Activated CD4-positive, alpha-beta T cell treated with anti-CD3 and anti-CD28 coated beads for 1 hour (primary cell): Measurements from ENCODE around the gene LPAR3.

Source experiments
- DNase-seq: peaks from one replicate; pipeline ENCODE4 v3.0.0-alpha.2; 2020

LPAR3 gene

DNA sequence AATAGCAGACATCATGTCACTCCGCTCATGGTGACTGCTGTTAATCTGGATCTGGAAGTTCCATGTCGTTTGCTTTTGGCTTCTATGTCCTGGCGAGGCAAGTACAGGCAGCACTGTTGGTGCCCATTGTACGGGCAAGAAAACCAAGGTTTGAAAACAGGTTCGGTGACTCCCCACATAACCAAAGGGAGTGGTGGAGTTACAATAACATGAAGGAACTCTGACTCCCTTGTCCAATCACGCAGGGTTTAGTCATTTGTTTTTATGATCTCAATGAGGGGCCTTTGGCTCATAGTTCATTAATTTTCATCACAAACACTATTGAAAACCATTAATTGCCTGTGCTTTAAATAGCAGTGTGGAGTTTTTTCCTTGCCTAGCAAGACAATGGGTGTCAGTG, 119.8 kb downstream of the LPAR3 start:
- DNase-seq: no peak

DNA sequence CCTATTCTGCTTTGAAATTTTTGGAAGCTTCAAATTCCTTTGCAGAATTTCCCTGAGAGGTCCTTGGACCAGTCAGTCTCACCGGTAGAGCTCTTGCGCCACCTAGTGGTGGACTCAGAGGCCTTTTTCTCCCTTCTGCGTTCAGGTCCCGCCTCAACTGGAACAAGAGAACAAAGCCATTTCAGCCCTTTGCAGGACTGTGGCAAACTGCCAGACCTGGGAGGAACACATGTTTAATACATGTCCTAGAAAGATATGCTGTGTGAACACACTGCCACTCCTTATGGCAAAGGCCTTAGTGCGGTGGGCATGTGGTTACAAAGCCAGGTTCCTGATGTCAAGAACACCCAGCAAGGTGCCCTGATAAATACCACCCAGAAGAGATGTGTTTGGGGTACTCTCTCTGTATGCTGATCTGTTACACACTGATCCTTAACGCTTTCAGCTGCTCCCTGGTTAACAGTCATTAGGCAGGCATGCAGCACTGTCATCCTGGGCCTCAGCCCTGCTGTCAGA, 120.5 kb downstream of the LPAR3 start:
- DNase-seq: peak; percentile 43

DNA sequence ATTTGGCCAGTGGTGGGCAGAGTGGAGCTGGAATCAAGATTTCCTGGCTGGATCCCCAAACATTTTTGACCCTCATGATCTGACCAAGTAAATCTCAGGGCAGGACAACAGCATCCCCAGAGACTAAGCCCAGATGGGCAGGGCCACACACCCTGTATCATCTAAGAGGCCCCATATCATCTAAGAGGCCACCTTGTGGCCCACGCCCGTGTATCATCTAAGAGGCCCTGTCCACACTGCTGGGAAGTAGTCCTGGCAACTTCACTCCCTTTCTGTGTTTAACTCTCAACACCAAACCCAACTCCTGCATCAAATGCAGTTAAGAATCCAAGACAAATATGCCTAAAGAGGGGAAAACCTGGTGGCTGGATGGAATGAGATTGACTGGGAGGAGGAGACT, 121.1 kb downstream of the LPAR3 start:
- no peak for DNase-seq

DNA sequence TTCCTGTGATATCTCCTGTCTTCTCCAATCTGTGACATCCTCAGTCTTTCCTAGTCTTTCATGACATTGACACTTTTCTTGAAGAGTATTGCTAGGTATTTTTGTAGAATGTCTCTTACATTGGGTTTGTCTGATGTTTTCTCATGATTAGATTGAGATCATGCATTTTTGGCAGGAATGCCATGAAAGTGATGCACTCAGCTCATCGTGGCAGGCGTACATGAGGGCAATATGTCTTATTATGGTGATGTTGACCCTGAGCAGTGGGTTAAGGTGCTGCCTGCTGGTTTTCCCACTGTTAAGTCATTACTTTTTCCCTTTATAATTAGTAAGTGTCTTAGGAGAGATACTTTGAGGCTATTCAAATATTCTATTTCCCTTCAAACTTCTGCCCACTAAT, 122.5 kb downstream of the LPAR3 start:
- no peak for DNase-seq

DNA sequence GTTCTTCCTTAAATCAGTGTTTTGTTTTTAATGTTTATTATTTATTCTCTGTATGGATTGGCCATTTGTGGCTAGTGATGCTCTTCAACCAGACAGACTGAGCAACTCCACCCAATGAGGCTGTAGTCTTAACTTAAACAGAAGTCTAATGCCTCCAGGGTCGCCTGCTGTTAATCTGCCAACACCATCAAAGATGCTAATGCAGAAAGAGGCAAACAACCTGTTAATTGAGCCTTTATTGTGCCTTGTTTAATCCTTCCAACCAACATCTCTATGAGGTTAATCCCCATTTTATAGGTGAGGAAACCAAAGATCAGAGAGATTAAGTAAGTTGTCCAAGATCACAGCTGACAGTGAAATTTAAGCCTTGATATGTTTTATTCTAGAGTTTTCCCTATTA, 123.4 kb downstream of the LPAR3 start:
- no peak for DNase-seq

DNA sequence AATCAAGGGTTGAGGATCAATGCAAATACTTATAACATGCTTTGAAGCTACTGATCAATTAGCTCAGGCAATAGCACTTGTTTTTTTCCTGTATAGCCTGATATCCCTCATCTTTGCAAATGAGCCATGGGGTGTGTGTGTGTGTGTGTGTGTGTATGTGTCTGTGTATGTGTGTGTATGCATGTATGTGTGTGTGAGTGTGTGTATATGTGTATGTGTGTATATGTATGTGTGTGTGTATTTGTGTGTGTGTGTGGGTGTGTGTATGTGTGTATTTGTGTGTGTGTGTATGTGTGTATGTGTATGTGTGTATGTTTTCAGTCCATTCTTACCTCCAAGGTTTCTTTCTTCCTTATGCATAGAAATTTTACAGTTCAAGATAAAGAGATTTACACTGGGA, 124.4 kb downstream of the LPAR3 start:
- no peak for DNase-seq

DNA sequence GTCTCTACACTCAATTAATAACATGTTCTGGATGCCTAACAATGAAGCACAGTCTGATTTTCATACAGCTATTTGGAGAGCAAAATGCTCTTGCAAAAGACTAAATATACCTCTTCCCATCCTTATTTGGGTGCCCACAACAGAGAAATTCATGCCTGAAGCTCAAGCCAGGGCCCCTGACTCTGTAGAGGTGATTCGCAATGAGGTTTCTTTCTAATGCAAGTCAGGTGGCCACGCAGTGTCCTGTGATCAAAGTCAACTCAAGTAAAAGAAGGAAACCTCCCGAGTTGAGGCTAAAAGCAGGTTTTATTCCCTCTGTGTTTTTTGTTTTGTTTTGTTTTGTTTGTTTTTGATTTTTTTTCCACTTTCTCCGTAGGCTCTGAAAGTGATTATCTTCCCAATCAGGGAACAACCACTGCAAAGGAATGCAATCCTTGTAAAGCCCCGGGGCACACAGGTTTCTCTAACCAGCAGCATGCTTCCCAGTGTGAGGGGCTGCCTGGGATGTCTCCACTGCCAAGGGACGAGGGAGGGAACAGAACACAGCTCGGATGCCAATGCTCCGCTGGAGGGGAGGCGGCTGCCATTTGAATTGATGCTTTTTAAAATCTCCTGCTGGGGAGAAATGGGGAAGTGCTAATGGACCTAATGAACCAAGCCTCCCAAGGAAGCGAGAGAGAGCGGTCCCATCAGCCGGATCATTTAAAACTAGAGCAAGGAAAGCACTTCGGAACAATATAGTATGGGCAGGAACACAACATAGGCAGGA, 128.9 kb downstream of the LPAR3 start:
- no peak for DNase-seq

DNA sequence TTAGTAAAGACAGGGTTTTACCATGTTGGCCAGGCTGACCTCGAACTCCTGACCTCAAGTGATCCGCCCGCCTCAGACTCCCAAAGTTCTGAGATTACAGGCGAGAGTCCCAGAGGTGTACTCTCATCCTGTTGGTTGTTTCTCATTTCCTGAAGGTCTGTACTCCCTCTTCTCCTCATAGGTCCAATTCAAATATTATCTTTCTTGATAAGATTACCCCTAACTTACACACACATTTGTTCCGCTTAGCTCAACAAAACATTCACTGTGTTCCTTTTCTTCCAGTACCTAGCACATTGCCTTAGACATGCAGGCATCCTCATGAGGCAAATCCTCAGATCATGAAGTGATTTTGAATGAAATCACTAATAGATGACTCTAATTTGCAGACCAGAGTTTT, 130.3 kb downstream of the LPAR3 start:
- no peak for DNase-seq
